NT2/D1 (cell line): ENCODE results near the gene AJM1.

ENCODE experiments used
- DNase-seq: peaks from one replicate; pipeline ENCODE4 v3.0.0-alpha.2; 2011; ENCODE audit warnings: low read depth, low spot score
- H3K27me3 ChIP-seq: 2 replicates; pipeline ENCODE4 v1.6.0; 2011; ENCODE audit warnings: mild to moderate bottlenecking; ENCODE audit not compliant: insufficient read length, insufficient read depth
- H3K36me3 ChIP-seq: 2 replicates; pipeline ENCODE4 v1.6.1; 2011; ENCODE audit warnings: mild to moderate bottlenecking, low read length, mixed read lengths; ENCODE audit not compliant: insufficient read depth, insufficient read length
- H3K4me1 ChIP-seq: 2 replicates; pipeline ENCODE4 v1.5.1; 2011; ENCODE audit not compliant: insufficient read depth, insufficient read length
- H3K4me3 ChIP-seq: 2 replicates; pipeline ENCODE4 v1.5.1; 2011; ENCODE audit warnings: low read depth; ENCODE audit not compliant: insufficient read length
- H3K9ac ChIP-seq: 2 replicates; pipeline ENCODE4 v1.6.0; 2011; ENCODE audit warnings: low read depth; ENCODE audit not compliant: insufficient read length
- H3K9me3 ChIP-seq: 2 replicates; pipeline ENCODE4 v1.5.1; 2011; ENCODE audit warnings: mild to moderate bottlenecking, low read length; ENCODE audit not compliant: insufficient read depth
- SUZ12 ChIP-seq: IDR thresholded peaks from 2 replicates; pipeline ENCODE4 v1.6.1; 2011; ENCODE audit not compliant: insufficient read length, insufficient read depth; ENCODE audit errors: extremely low read depth
- YY1 ChIP-seq: IDR thresholded peaks from 2 replicates; pipeline ENCODE4 v1.6.1; 2011; ENCODE audit not compliant: insufficient read length, insufficient read depth
- ZNF274 ChIP-seq: IDR thresholded peaks from 2 replicates; pipeline ENCODE4 v1.6.1; 2011; ENCODE audit warnings: mild to moderate bottlenecking, low read depth, low read length

Gene AJM1

DNA sequence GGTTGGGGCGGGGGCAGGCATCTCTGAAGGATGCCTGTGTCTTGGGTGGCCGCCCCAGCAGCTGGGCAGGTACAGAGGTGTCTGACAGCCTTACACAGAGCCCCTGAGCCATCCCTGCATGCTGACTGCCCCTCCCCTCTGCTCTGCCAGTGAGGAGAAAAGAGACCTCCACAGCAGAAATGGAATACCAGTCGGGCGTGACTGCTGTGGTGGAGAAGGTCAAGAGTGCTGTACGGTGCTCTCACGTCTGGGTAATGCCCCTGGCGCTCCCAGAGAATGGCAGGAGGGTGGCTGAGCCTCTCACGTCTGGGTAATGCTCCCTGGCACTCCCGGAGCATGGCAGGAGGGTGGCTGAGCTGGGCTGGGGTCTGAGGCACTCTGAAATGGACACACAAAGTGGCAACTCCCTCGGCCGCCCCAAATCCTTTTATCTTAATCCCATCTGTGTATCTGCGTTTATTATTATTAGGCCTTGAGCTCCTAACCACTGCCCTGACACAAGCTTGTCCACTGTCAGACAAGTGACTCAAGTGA, 37.0 kb upstream of the AJM1 start:
- no peak for DNase-seq
- H3K36me3 ChIP-seq: peaks cover 50% of the 10 kb centered on the region
- H3K27me3 ChIP-seq: peaks cover 5% of the 10 kb centered on the region
- no peak overlapping the region for H3K4me3 ChIP-seq
- no peaks in the 10 kb centered on the region for H3K9me3 ChIP-seq
- TF ChIP-seq YY1 (no peak), SUZ12 (no peak), ZNF274 (no peak)
- H3K4me1 ChIP-seq: peaks cover 6% of the 10 kb centered on the region
- H3K9ac ChIP-seq: peak overlapping the region; percentile 16

- no peak overlapping the region for H3K4me3 ChIP-seq
- no peaks in the 10 kb centered on the region for H3K9me3 ChIP-seq
- H3K4me1 ChIP-seq: peaks cover 6% of the 10 kb centered on the region
- H3K27me3 ChIP-seq: peaks cover 5% of the 10 kb centered on the region
- TF ChIP-seq SUZ12 (no peak), ZNF274 (no peak), YY1 (no peak)
- peak overlapping the region; percentile 92 for H3K9ac ChIP-seq
- no peak for DNase-seq
- H3K36me3 ChIP-seq: peaks cover 56% of the 10 kb centered on the region
These were observed 36.2 kb upstream of the AJM1 start for GRCh38 chr9:136806067-136806466.

- peak overlapping the region; percentile 80 for H3K4me3 ChIP-seq
- no peak for DNase-seq
These were observed 35.6 kb upstream of the AJM1 start for GRCh38 chr9:136806631-136807201.

DNA sequence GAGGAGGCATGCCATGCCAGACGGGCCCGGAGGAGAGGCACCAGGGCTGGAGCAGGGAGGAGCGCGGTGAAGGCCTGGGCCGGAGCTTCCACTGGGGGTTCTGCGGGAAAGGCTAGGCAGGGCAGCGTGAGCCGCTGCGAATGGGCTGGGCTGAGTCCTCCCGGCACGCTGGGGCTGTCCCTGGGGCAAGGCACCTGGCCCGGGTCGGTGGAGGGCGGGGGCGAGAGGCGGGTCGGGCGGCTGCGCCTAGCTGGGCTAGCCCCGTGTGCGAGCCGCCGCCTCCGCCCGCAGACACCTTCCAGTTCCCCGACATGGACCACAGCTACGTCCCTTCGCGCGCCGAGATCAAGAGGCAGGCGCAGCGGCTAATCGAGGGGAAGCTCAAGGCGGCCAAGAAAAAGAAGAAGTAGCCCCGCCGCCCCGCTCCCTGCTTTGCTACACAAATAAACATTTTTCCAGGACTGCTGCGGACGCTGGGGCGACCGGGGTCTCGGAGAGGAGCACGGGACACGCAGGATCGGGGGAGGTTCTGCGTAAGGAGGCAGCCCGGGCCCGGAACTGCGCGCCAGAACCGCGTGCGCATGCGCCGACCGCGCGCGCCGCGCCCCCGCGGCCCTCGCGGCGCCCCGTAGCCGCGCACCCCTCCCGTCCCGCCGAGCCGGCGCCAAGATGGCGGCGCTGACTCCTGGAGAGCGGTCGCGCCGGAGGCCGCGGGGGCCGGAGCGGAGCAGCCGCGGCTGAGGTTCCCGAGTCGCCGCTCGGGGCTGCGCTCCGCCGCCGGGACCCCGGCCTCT, 34.8 kb upstream of the AJM1 start, which contains the start of gene RABL6:
Gene RABL6 (plus strand): TSS at position 668 of the 794 bp plus-strand sequence. CDS start 249 bp downstream, outside the sequence.
- H3K4me3 ChIP-seq: peak within 1 kb of the TSS; percentile 80
- H3K9me3 ChIP-seq: no peaks in the 10 kb centered on the region
- peaks cover 68% of the 10 kb centered on the region for H3K36me3 ChIP-seq
- H3K9ac ChIP-seq: peak within 1 kb of the TSS; percentile 99
- DNase-seq: no peak
- H3K4me1 ChIP-seq: peaks cover 6% of the 10 kb centered on the region
- TF ChIP-seq SUZ12: no peak
- peak; percentile 81 for TF ChIP-seq YY1
- no peak for TF ChIP-seq ZNF274
- H3K27me3 ChIP-seq: no peaks in the 10 kb centered on the region

More at GRCh38 chr9:136806631-136807201, 35.6 kb upstream of the AJM1 start:
- peak overlapping the region; percentile 92 for H3K9ac ChIP-seq
- H3K27me3 ChIP-seq: peaks cover 5% of the 10 kb centered on the region
- TF ChIP-seq ZNF274 (no peak), SUZ12 (no peak), YY1 (no peak)
- H3K9me3 ChIP-seq: no peaks in the 10 kb centered on the region
- peaks cover 61% of the 10 kb centered on the region for H3K36me3 ChIP-seq
- peaks cover 6% of the 10 kb centered on the region for H3K4me1 ChIP-seq

GRCh38 chr9:136808075-136808805, 34.0 kb upstream of the AJM1 start:
- TF ChIP-seq YY1: no peak
- no peak for TF ChIP-seq SUZ12
- TF ChIP-seq ZNF274: no peak
- H3K27me3 ChIP-seq: no peaks in the 10 kb centered on the region
- DNase-seq: no peak
- peak overlapping the region; percentile 80 for H3K4me3 ChIP-seq
- no peaks in the 10 kb centered on the region for H3K9me3 ChIP-seq
- peaks cover 76% of the 10 kb centered on the region for H3K36me3 ChIP-seq
- H3K9ac ChIP-seq: peak overlapping the region; percentile 99
- peaks cover 9% of the 10 kb centered on the region for H3K4me1 ChIP-seq

- H3K4me1 ChIP-seq: peaks cover 9% of the 10 kb centered on the region
- H3K9ac ChIP-seq: peak overlapping the region; percentile 99
- DNase-seq: no peak
- H3K36me3 ChIP-seq: peaks cover 74% of the 10 kb centered on the region
- no peaks in the 10 kb centered on the region for H3K9me3 ChIP-seq
- H3K4me3 ChIP-seq: peak overlapping the region; percentile 80
- TF ChIP-seq ZNF274 (no peak), YY1 (no peak), SUZ12 (no peak)
- no peaks in the 10 kb centered on the region for H3K27me3 ChIP-seq
These were observed 33.5 kb upstream of the AJM1 start for GRCh38 chr9:136808806-136809158.

DNA sequence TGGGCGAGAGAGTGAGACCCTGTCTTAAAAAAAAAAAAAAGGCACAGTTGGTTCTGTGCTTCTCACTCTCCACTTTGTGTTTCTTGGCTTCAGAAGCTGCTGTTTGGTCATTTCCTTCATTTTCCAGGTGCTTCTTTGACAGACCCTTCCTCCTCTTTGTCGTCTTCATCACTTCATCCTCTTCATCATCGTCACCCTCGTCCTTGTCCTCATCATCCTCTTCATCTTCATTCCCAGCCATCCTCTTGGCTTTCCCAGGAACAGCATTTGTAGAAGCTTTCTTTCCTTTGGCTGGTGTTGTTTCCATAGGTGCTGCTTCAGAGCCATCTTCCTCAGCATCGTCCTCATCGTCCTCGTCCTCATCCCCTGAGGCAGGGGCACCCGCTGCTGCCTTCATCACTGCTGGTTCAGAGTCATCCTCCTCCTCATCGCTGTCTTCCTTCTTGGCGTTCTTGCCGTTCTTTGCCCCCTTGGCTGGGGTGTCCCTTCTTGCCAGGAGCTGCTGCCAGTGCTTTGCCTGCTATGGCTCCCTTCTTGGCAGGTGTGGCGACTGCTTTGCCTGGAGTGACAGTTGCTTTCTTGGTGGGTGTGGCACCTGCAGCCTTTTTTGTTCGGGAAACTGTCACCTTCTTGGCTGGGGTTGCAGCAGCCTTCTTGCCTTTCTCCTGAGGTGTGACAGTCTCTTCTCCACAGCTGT, 27.4 kb upstream of the AJM1 start:
- DNase-seq: no peak
- H3K4me1 ChIP-seq: peaks cover 3% of the 10 kb centered on the region
- H3K9ac ChIP-seq: no peak overlapping the region
- TF ChIP-seq ZNF274 (no peak), SUZ12 (no peak), YY1 (no peak)
- H3K27me3 ChIP-seq: no peaks in the 10 kb centered on the region
- no peaks in the 10 kb centered on the region for H3K9me3 ChIP-seq
- peaks cover 71% of the 10 kb centered on the region for H3K36me3 ChIP-seq
- H3K4me3 ChIP-seq: no peak overlapping the region
